Measurements from ENCODE around the gene LBHD2. TPM values are rescaled to one million over a fixed set of nuclear protein-coding genes. Genes with fewer than 3 reads are reported as not detected.

Gene LBHD2
- total and polyA plus RNA-seq, 2 of the 13 experiments (the other 11 are each of a cell fraction or from before 2014, with no cell fraction given) = 0.67 to 1.00 TPM

- TF ChIP-seq REPIN1 (CRISPR knock-in tag; IDR thresholded peaks at IDR 0.05; ENCODE audit: borderline replicate concordance, low read depth) = no peak; the same call in 1 of the 2 replicates
- TF ChIP-seq ZSCAN12 (CRISPR knock-in tag; IDR thresholded peaks at IDR 0.05) = no peak
- peak; percentile 41; the same call in 1 of the 2 replicates for TF ChIP-seq NR2F2 (IDR thresholded peaks at IDR 0.05; ENCODE audit: borderline replicate concordance, low read depth)
- TF ChIP-seq ZNF432 (CRISPR knock-in tag; IDR thresholded peaks at IDR 0.05; ENCODE audit: borderline replicate concordance) = no peak
- TF ChIP-seq GATAD2A (CRISPR knock-in tag; IDR thresholded peaks at IDR 0.05) = peak; percentile 27; the same call in 1 of the 2 replicates
- TF ChIP-seq RXRB (CRISPR knock-in tag; IDR thresholded peaks at IDR 0.05; ENCODE audit: borderline replicate concordance) = peak; percentile 41
- no peak for TF ChIP-seq MZF1 (CRISPR knock-in tag; IDR thresholded peaks at IDR 0.05; ENCODE audit: borderline replicate concordance)
- TF ChIP-seq KDM2A (CRISPR knock-in tag; IDR thresholded peaks at IDR 0.05; ENCODE audit: borderline replicate concordance, low read depth) = peak; percentile 95
- peak; percentile 63; the same call in 1 of the 2 replicates for TF ChIP-seq PITX1 (CRISPR knock-in tag; IDR thresholded peaks at IDR 0.05)
- peak; percentile 8; the same call in 1 of the 2 replicates for TF ChIP-seq NFAT5 (CRISPR knock-in tag; IDR thresholded peaks at IDR 0.05)
- no peak for TF ChIP-seq CHCHD3 (CRISPR knock-in tag; IDR thresholded peaks at IDR 0.05)
- peak; percentile 84; the same call in 1 of the 2 replicates for TF ChIP-seq ZBTB7A (CRISPR knock-in tag; IDR thresholded peaks at IDR 0.05)
- TF ChIP-seq TFAP4 (IDR thresholded peaks at IDR 0.05; ENCODE audit: borderline replicate concordance, low read depth) = peak; percentile 93
- TF ChIP-seq ZNF562 (CRISPR knock-in tag; IDR thresholded peaks at IDR 0.05; ENCODE audit: borderline replicate concordance) = no peak
- TF ChIP-seq RAD21 (CRISPR knock-in tag; IDR thresholded peaks at IDR 0.05) = peak; percentile 36; the same call in 1 of the 2 replicates
- TF ChIP-seq ASH2L (IDR thresholded peaks at IDR 0.05; ENCODE audit: insufficient read length, low read depth, low read length) = peak; percentile 71
- no peak for TF ChIP-seq ZNF260 (CRISPR knock-in tag; IDR thresholded peaks at IDR 0.05; ENCODE audit: borderline replicate concordance, low read depth)
- no peak for TF ChIP-seq NFRKB (IDR thresholded peaks at IDR 0.05)
- no peak for TF ChIP-seq ZNF652 (CRISPR knock-in tag; IDR thresholded peaks at IDR 0.05; ENCODE audit: borderline replicate concordance, low read depth)
- peak; percentile 91 for TF ChIP-seq ZNF563 (CRISPR knock-in tag; IDR thresholded peaks at IDR 0.05)
- peak; percentile 20 for TF ChIP-seq PTBP1 (IDR thresholded peaks at IDR 0.05; ENCODE audit: low read depth, low read length, poor library complexity, severe bottlenecking)
- TF ChIP-seq NCOA1 (CRISPR knock-in tag; IDR thresholded peaks at IDR 0.05) = peak; percentile 87; the same call in 1 of the 2 replicates
- TF ChIP-seq ZNF616 (CRISPR knock-in tag; IDR thresholded peaks at IDR 0.05; ENCODE audit: low read depth) = peak; percentile 79
- TF ChIP-seq RFX3 (CRISPR knock-in tag; IDR thresholded peaks at IDR 0.05) = no peak
- TF ChIP-seq SOX5 (CRISPR knock-in tag; IDR thresholded peaks at IDR 0.05; ENCODE audit: borderline replicate concordance) = peak; percentile 14; the same call in 1 of the 2 replicates
Observed at GRCh38 chr14:103103461-103104388, 19.7 kb downstream of the LBHD2 start (continued).
